Measurements from ENCODE around the gene MPHOSPH9. TPM values are rescaled to one million over a fixed set of nuclear protein-coding genes. Genes with fewer than 3 reads are reported as not detected.

MPHOSPH9 gene
- total and polyA plus RNA-seq, 2 donors (not counting 3 experiments of a cell fraction or from before 2014, with no cell fraction given) = 7.8 to 42.4 TPM

DNA sequence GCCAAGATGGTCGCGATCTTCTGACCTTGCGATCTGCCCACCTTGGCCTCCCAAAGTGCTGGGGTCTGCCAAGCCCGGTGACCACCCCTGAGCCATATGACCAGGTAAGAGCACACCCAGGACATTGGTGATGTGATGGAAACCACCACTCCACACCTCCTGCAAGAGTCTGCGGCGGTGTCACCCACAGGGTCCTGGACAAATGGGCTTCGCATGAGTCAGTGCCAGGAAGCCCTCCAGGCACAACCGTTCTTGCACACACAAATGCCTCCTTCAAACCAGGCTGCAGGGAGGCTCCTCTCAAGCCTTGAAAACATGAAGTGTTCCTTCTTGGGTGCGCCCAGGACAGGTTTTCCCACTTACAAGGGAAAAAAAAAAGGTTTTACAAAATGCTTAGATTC lies 98.7 kb downstream of the MPHOSPH9 start:
- FAIRE-seq (no peak), DNase-seq (ENCODE audit: low read depth, low spot score) (no peak)
- Histone ChIP-seq H3K9me1 (replicated peaks; ENCODE audit: control insufficient read depth, extremely low read depth, insufficient read depth, low read length) (no peaks in the 10 kb centered on the region), H4K20me1 (replicated peaks; ENCODE audit: control insufficient read depth, extremely low read depth, insufficient read depth, low read length) (no peaks in the 10 kb centered on the region), H2AFZ (ENCODE audit: low read depth, low read length) (no peak overlapping the region), H3K9me3 (replicated peaks; ENCODE audit: control insufficient read depth, insufficient read depth, low read length) (no peaks in the 10 kb centered on the region), H3K4me1 (ENCODE audit: control insufficient read depth, extremely low read depth, insufficient read depth, low read length) (no peaks in the 10 kb centered on the region), H3K27ac (ENCODE audit: insufficient read depth, low read depth, low read length) (no peak overlapping the region), H3K4me3 (replicated peaks in 1 of 3; ENCODE audit: insufficient read depth in 1 of 3, low read depth in 1 of 3, low read length in 3 of 3) (no peak overlapping the region), H3K9ac (replicated peaks; ENCODE audit: extremely low read depth, insufficient read depth, low read length) (no peak overlapping the region), H3K79me2 (ENCODE audit: control insufficient read depth, insufficient read depth, low read length) (peaks cover 2% of the 10 kb centered on the region), H3K36me3 (ENCODE audit: control insufficient read depth in 2 of 2, extremely low read depth in 1 of 2, insufficient read depth in 2 of 2, low read length in 2 of 2) (no peaks in the 10 kb centered on the region), H3K27me3 (ENCODE audit: control insufficient read depth in 2 of 2, insufficient read depth in 2 of 2, low read length in 2 of 2) (no peaks in the 10 kb centered on the region), H3K4me2 (ENCODE audit: insufficient read depth, low read length) (no peak overlapping the region)
- dilution Hi-C loops (cut with MboI; ENCODE audit: extremely low pct_ligation_motif_present, low sequenced_read_pairs) (no loop called here), intact Hi-C loops (cut with micrococcal nuclease) (no loop called here)
- ChIA-PET POLR2A (no interaction called here), CTCF (interaction anchor here (1.2 to 1.5 kb wide), 3 partner anchors 15 to 90 kb away, joined by 3 to 4 read pairs (median 4); partner anchors contain the start of gene PITPNM2)
- BruUV-seq (replicated peaks) = no TSS peak
- TF ChIP-seq, protein P1, sequence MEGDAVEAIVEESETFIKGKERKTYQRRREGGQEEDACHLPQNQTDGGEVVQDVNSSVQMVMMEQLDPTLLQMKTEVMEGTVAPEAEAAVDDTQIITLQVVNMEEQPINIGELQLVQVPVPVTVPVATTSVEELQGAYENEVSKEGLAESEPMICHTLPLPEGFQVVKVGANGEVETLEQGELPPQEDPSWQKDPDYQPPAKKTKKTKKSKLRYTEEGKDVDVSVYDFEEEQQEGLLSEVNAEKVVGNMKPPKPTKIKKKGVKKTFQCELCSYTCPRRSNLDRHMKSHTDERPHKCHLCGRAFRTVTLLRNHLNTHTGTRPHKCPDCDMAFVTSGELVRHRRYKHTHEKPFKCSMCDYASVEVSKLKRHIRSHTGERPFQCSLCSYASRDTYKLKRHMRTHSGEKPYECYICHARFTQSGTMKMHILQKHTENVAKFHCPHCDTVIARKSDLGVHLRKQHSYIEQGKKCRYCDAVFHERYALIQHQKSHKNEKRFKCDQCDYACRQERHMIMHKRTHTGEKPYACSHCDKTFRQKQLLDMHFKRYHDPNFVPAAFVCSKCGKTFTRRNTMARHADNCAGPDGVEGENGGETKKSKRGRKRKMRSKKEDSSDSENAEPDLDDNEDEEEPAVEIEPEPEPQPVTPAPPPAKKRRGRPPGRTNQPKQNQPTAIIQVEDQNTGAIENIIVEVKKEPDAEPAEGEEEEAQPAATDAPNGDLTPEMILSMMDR (IDR thresholded peaks at IDR 0.05; ENCODE audit: extremely low read depth in 1 of 2, insufficient read depth in 1 of 2, low read depth in 1 of 2, low read length in 2 of 2) = no peak
- TF ChIP-seq POLR2A (IDR thresholded peaks at IDR 0.05; ENCODE audit: low read depth, low read length) (no peak), FOS (IDR thresholded peaks at IDR 0.05; ENCODE audit: borderline replicate concordance, insufficient read depth, low read length) (no peak), MAX (IDR thresholded peaks at IDR 0.05; ENCODE audit: insufficient read depth, insufficient read length) (no peak), EZH2 (IDR thresholded peaks at IDR 0.05; ENCODE audit: borderline replicate concordance, low read depth, low read length, severe bottlenecking) (no peak), POLR2AphosphoS5 (IDR thresholded peaks at IDR 0.05; ENCODE audit: insufficient read depth, low read depth, low read length) (no peak), MYC (IDR thresholded peaks at IDR 0.05; ENCODE audit: low read depth, low read length) (no peak), JUN (IDR thresholded peaks at IDR 0.05; ENCODE audit: borderline replicate concordance, insufficient read depth, insufficient read length, low read depth) (no peak), GATA2 (IDR thresholded peaks at IDR 0.05; ENCODE audit: insufficient read depth, insufficient read length, low read depth, low read length) (no peak)
